KOPT-K1 (cell line): ENCODE data around the gene NBDY.
"Not testable (repeated sequence)": the region's sequence is repeated elsewhere in the genome, so short reads cannot be mapped to it uniquely, and the experiment has no call there.

Experiments
- H3K27ac ChIP-seq: fragments of 200-600 bp; sonication (generic); 2 replicates; pipeline ENCODE4 v1.5.1; 2016; ENCODE audit warnings: antibody characterized with exemption, mild to moderate bottlenecking, low read depth, low read length; ENCODE audit not compliant: poor library complexity, severe bottlenecking
- H3K36me3 ChIP-seq: fragments of 200-600 bp; sonication (generic); 2 replicates; pipeline ENCODE4 v1.5.1; 2017; ENCODE audit warnings: antibody characterized with exemption, mild to moderate bottlenecking, low read length, moderate library complexity; ENCODE audit not compliant: insufficient read depth
- H3K9me3 ChIP-seq: fragments of 200-600 bp; sonication (generic); 2 replicates; pipeline ENCODE4 v1.5.1; 2017; ENCODE audit warnings: antibody characterized with exemption, low read length, mild to moderate bottlenecking; ENCODE audit not compliant: insufficient read depth, poor library complexity, severe bottlenecking

The NBDY gene

GRCh38 chrX:56760410-56761124, 31.5 kb downstream of the NBDY start:
- H3K36me3 ChIP-seq, H3K9me3 ChIP-seq: not testable (repeated sequence)

GRCh38 chrX:56761167-56761566, 32.1 kb downstream of the NBDY start:
- Histone ChIP-seq H3K27ac (no peak overlapping the region), H3K36me3 (peaks cover 3% of the 10 kb centered on the region; the same call in 1 of the 2 replicates), H3K9me3 (no peaks in the 10 kb centered on the region)

More at GRCh38 chrX:56760410-56761124, 31.5 kb downstream of the NBDY start:
- not testable (repeated sequence) for H3K27ac ChIP-seq

GRCh38 chrX:56762220-56762619, 33.2 kb downstream of the NBDY start:
- peak overlapping the region; percentile 14 for H3K27ac ChIP-seq
- H3K9me3 ChIP-seq: no peaks in the 10 kb centered on the region
- peaks cover 12% of the 10 kb centered on the region; the same call in 1 of the 2 replicates for H3K36me3 ChIP-seq

GRCh38 chrX:56762707-56763555, 33.9 kb downstream of the NBDY start:
- Histone ChIP-seq H3K9me3 (no peaks in the 10 kb centered on the region), H3K36me3 (peaks cover 12% of the 10 kb centered on the region; the same call in 1 of the 2 replicates), H3K27ac (no peak overlapping the region)

- H3K36me3 ChIP-seq: peaks cover 12% of the 10 kb centered on the region; the same call in 1 of the 2 replicates
- H3K9me3 ChIP-seq: no peaks in the 10 kb centered on the region
- no peak overlapping the region for H3K27ac ChIP-seq
Measured at GRCh38 chrX:56763556-56764152, 34.6 kb downstream of the NBDY start.

- H3K9me3 ChIP-seq: no peaks in the 10 kb centered on the region
- H3K27ac ChIP-seq: peak overlapping the region; percentile 69
- H3K36me3 ChIP-seq: peaks cover 12% of the 10 kb centered on the region; the same call in 1 of the 2 replicates
Measured at GRCh38 chrX:56764153-56764974, 35.3 kb downstream of the NBDY start.

GRCh38 chrX:56764975-56765791, 36.1 kb downstream of the NBDY start:
- no peaks in the 10 kb centered on the region for H3K9me3 ChIP-seq
- peak overlapping the region; percentile 69 for H3K27ac ChIP-seq
- peaks cover 12% of the 10 kb centered on the region; the same call in 1 of the 2 replicates for H3K36me3 ChIP-seq

GRCh38 chrX:56765811-56766553, 36.9 kb downstream of the NBDY start:
- no peaks in the 10 kb centered on the region for H3K9me3 ChIP-seq
- H3K36me3 ChIP-seq: peaks cover 12% of the 10 kb centered on the region; the same call in 1 of the 2 replicates
- peak overlapping the region; percentile 69 for H3K27ac ChIP-seq

GRCh38 chrX:56766554-56767347, 37.7 kb downstream of the NBDY start:
- Histone ChIP-seq H3K36me3 (peaks cover 12% of the 10 kb centered on the region; the same call in 1 of the 2 replicates), H3K9me3 (no peaks in the 10 kb centered on the region), H3K27ac (peak overlapping the region; percentile 69)

GRCh38 chrX:56767348-56768119, 38.5 kb downstream of the NBDY start:
- not testable (repeated sequence) for H3K9me3 ChIP-seq, H3K27ac ChIP-seq
- peaks cover 12% of the 10 kb centered on the region; the same call in 1 of the 2 replicates for H3K36me3 ChIP-seq

GRCh38 chrX:56768120-56768660, 39.1 kb downstream of the NBDY start:
- H3K36me3 ChIP-seq: peaks cover 12% of the 10 kb centered on the region; the same call in 1 of the 2 replicates
- not testable (repeated sequence) for H3K9me3 ChIP-seq, H3K27ac ChIP-seq
